OCI-M1 (cell line): ENCODE results near the gene ACVRL1.

ENCODE experiments used
- DNase-seq: peaks from one replicate; lab custom pipeline; 2025; lab: John Stamatoyannopoulos, UW

ACVRL1 gene

GRCh38 chr12:51942501-51943000 is 35.2 kb downstream of the ACVRL1 start:
- DNase-seq: no peak

GRCh38 chr12:51943346-51943745 is 36.0 kb downstream of the ACVRL1 start:
- DNase-seq: no peak

GRCh38 chr12:51944608-51945233 is 37.4 kb downstream of the ACVRL1 start:
- no peak for DNase-seq

- no peak for DNase-seq
Measured at GRCh38 chr12:51947246-51947996, 40.1 kb downstream of the ACVRL1 start.

GRCh38 chr12:51948066-51948465 is 40.8 kb downstream of the ACVRL1 start:
- DNase-seq: no peak

- no peak for DNase-seq
Measured at GRCh38 chr12:51949342-51950030, 42.2 kb downstream of the ACVRL1 start.

GRCh38 chr12:51950682-51951198 is 43.4 kb downstream of the ACVRL1 start:
- no peak for DNase-seq

GRCh38 chr12:51951199-51951842 is 44.0 kb downstream of the ACVRL1 start, which contains the start of gene ACVR1B:
ACVR1B (plus strand) TSS chr12:51951699; CDS start chr12:51951744, 45 bp downstream.
- peak; percentile 91 for DNase-seq

GRCh38 chr12:51951843-51952722 is 44.8 kb downstream of the ACVRL1 start:
- peak; percentile 43 for DNase-seq

- no peak for DNase-seq
Measured at GRCh38 chr12:51953089-51953488, 45.8 kb downstream of the ACVRL1 start.

GRCh38 chr12:51953864-51954263 is 46.6 kb downstream of the ACVRL1 start:
- peak; percentile 73 for DNase-seq

GRCh38 chr12:51954561-51955361 is 47.5 kb downstream of the ACVRL1 start:
- peak; percentile 81 for DNase-seq

- no peak for DNase-seq
Measured at GRCh38 chr12:51955702-51956101, 48.4 kb downstream of the ACVRL1 start.

GRCh38 chr12:51958542-51958941 is 51.2 kb downstream of the ACVRL1 start:
- DNase-seq: no peak

GRCh38 chr12:51959211-51959610 is 51.9 kb downstream of the ACVRL1 start:
- no peak for DNase-seq

- DNase-seq: no peak
Measured at GRCh38 chr12:51959921-51960320, 52.6 kb downstream of the ACVRL1 start.

GRCh38 chr12:51960488-51960887 is 53.2 kb downstream of the ACVRL1 start:
- DNase-seq: no peak

GRCh38 chr12:51960890-51961289 is 53.6 kb downstream of the ACVRL1 start:
- DNase-seq: no peak

- DNase-seq: no peak
Measured at GRCh38 chr12:51961834-51962233, 54.5 kb downstream of the ACVRL1 start.

- peak; percentile 30 for DNase-seq
Measured at GRCh38 chr12:51962737-51963136, 55.4 kb downstream of the ACVRL1 start.
